ENCODE data around the gene SKOR1.

GRCh38 chr15:67785431-67785830 is 39.9 kb upstream of the SKOR1 start:
- no peak for TF ChIP-seq CTCF (conservative IDR thresholded peaks at IDR 0.05 in 1 of 2, IDR thresholded peaks at IDR 0.05 in 1 of 2; ENCODE audit: low read depth in 1 of 2, low read length in 2 of 2)
- TF ChIP-seq EZH2 (IDR thresholded peaks at IDR 0.05; ENCODE audit: low read length, missing control alignments): no peak

All from fibroblast of lung (primary cell).